Vagina (tissue), 2 donors: ENCODE measurements around the gene KCNK5. TPM values are rescaled to one million over a fixed set of nuclear protein-coding genes. Genes with fewer than 3 reads are reported as not detected.

Experiments used
- DNase-seq, 2 donors: peaks; one replicate each; pipeline ENCODE4 v3.0.0-alpha.2; 2017; ENCODE audit errors: extremely low spot score in 2 of 2
- H3K27ac ChIP-seq: fragments of 200-600 bp; sonication (generic); one replicate; pipeline ENCODE4 v1.5.1; 2019
- H3K27me3 ChIP-seq: fragments of 200-600 bp; sonication (generic); one replicate; pipeline ENCODE4 v1.5.1; 2019
- H3K36me3 ChIP-seq, 2 donors: fragments of 200-600 bp; sonication (generic); one replicate each; pipeline ENCODE4 v1.5.1; 2017 to 2019
- H3K4me1 ChIP-seq: fragments of 200-600 bp; sonication (generic); one replicate; pipeline ENCODE4 v1.5.1; 2019
- H3K4me3 ChIP-seq, 2 donors: fragments of 200-600 bp; sonication (generic); 1 replicate in 1 of 2; 2 replicates in 1 of 2; pipeline ENCODE4 v1.5.1; 2016 to 2019
- H3K9me3 ChIP-seq: fragments of 200-600 bp; sonication (generic); one replicate; pipeline ENCODE4 v1.5.1; 2019
- POLR2A ChIP-seq, 2 donors: fragments of 450-650 bp; IDR thresholded peaks; one replicate each; pipeline ENCODE4 v1.6.1; 2017; ENCODE audit warnings: antibody characterized with exemption in 2 of 2, mild to moderate bottlenecking in 2 of 2, moderate library complexity in 2 of 2
- POLR2AphosphoS5 ChIP-seq, 2 donors: sonication (generic); formaldehyde crosslinking; IDR thresholded peaks; one replicate each; pipeline ENCODE4 v1.9.0; 2017; ENCODE audit warnings: antibody characterized with exemption in 2 of 2, mild to moderate bottlenecking in 2 of 2, low read depth in 1 of 2; ENCODE audit not compliant: insufficient read depth in 1 of 2
- intact Hi-C: fragments of 100-400 bp; cut with DNase I; formaldehyde crosslinking; loops from one replicate; pipeline ENCODE4 v1.15.1; 2023
- total RNA-seq: library from RNA; depleted of rRNA; stranded (reverse); fragments of >200 nt; gene quantifications from one replicate; pipeline ENCODE4 v1.2.3, GENCODE V29; 2016
- TF ChIP-seq, protein P1 (sequence below), 3 experiments: fragments of 450-650 bp in 2 of 3; fragments of 200-600 bp in 1 of 3; sonication (generic) in 1 of 3; IDR thresholded peaks; one replicate each; pipeline ENCODE4 v1.5.1; 2017 to 2019; ENCODE audit warnings: antibody characterized with exemption in 3 of 3, mild to moderate bottlenecking in 2 of 3, moderate library complexity in 2 of 3

KCNK5 gene
- total RNA-seq, 1 donor from 2014 or later, result 16.7 TPM

DNA sequence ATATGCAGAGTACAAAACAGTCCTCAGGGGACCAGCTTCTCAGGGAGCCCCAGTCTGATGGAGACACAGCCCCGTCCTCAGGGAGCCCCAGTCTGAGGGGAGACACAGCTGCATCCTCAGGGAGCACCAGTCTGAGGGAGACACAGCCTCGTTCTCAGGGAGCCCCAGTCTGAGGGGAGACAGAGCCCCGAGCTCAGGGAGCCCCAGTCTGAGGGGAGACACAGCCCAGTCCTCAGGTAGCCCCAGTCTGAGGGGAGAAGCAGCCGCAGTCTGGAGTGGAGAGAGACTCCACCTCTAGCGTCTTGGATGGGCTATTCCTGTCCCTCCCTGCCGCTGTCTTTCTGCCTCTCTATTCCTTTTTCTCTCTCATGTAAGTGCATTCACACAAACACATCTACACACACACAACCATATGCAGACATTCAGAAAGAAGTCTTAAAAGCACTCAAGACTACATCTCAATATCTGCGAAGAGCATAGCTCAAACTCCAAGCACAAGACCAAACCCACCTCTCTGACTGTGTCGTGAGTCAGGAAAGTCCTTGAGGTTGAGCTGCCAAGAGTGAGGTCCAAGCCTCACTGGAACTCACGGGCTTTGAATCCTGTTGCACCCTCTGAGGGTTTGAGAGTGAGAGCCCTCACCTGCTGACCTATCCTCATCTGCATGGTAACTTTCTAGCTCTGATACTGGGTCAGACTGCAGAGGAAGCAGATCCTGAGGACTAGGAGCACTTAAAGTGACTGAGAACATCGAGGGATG is 61.2 kb downstream of the KCNK5 start:
- Histone ChIP-seq H3K36me3 (no peaks in the 10 kb centered on the region), H3K27ac (no peak overlapping the region), H3K9me3 (no peaks in the 10 kb centered on the region), H3K4me1 (no peaks in the 10 kb centered on the region), H3K4me3 (no peak overlapping the region), H3K27me3 (no peaks in the 10 kb centered on the region)
- DNase-seq, result no peak
- TF ChIP-seq POLR2A (IDR thresholded peaks at IDR 0.05) (no peak), POLR2AphosphoS5 (IDR thresholded peaks at IDR 0.05; ENCODE audit: insufficient read depth in 1 of 2, low read depth in 1 of 2) (no peak)
- TF ChIP-seq, protein P1, sequence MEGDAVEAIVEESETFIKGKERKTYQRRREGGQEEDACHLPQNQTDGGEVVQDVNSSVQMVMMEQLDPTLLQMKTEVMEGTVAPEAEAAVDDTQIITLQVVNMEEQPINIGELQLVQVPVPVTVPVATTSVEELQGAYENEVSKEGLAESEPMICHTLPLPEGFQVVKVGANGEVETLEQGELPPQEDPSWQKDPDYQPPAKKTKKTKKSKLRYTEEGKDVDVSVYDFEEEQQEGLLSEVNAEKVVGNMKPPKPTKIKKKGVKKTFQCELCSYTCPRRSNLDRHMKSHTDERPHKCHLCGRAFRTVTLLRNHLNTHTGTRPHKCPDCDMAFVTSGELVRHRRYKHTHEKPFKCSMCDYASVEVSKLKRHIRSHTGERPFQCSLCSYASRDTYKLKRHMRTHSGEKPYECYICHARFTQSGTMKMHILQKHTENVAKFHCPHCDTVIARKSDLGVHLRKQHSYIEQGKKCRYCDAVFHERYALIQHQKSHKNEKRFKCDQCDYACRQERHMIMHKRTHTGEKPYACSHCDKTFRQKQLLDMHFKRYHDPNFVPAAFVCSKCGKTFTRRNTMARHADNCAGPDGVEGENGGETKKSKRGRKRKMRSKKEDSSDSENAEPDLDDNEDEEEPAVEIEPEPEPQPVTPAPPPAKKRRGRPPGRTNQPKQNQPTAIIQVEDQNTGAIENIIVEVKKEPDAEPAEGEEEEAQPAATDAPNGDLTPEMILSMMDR (IDR thresholded peaks at IDR 0.05), result no peak
- intact Hi-C loops, result loop anchor here (5.0 kb wide), 1 partner anchor 134 kb away; no protein-coding TSS in a partner anchor

DNA sequence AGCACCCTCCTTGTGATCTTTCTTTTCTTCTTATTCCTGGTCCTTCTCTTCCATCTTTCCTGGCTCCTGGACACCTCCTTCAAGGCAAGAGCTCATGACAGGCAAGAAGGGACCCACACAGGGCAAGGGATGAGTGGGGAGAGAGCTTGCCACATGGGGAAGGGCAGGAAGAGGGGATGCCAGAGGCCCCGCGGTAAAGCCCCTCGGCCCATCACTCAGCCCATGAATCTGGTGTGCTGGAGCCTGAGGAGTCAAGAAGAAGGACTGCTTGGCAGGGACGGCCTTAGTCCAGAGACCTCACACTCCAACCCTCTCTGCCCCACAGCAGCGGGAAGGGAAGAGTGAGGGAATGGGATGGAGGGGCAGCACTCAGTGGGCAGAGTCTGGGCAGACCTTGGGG is 62.0 kb downstream of the KCNK5 start:
- DNase-seq, result no peak
- no peak overlapping the region for H3K4me3 ChIP-seq
- intact Hi-C loops, result loop anchor here (5.0 kb wide), 1 partner anchor 135 kb away; no protein-coding TSS in a partner anchor
- H3K36me3 ChIP-seq, result no peaks in the 10 kb centered on the region
- no peaks in the 10 kb centered on the region for H3K9me3 ChIP-seq
- H3K27me3 ChIP-seq, result no peaks in the 10 kb centered on the region
- H3K27ac ChIP-seq, result no peak overlapping the region
- H3K4me1 ChIP-seq, result no peaks in the 10 kb centered on the region
- TF ChIP-seq POLR2AphosphoS5 (IDR thresholded peaks at IDR 0.05; ENCODE audit: insufficient read depth in 1 of 2, low read depth in 1 of 2) (no peak), POLR2A (IDR thresholded peaks at IDR 0.05) (no peak)
- TF ChIP-seq, protein P1 (IDR thresholded peaks at IDR 0.05), result no peak

DNA sequence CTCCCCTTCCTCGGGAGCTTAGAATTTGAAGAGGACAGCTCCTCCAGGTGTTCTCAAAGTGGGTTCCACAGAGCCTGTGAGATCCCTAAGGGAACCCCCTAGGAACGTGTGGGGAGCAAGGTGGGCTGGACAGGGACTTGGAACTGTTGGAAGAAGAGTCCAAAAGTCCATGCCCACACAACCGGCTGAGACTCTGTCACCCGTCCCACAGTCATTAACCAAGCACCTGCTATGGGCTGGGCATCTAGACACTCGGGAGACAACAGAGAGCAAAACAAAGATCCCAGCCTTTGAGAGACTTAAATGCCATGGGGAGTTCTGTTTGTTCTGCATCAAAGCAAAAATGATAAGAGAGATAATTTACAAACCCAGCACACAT is 62.4 kb downstream of the KCNK5 start:
- TF ChIP-seq POLR2A (IDR thresholded peaks at IDR 0.05) (no peak), POLR2AphosphoS5 (IDR thresholded peaks at IDR 0.05; ENCODE audit: insufficient read depth in 1 of 2, low read depth in 1 of 2) (no peak)
- TF ChIP-seq, protein P1 (IDR thresholded peaks at IDR 0.05), result no peak
- Histone ChIP-seq H3K36me3 (no peaks in the 10 kb centered on the region), H3K27me3 (no peaks in the 10 kb centered on the region), H3K4me3 (no peak overlapping the region), H3K27ac (no peak overlapping the region), H3K4me1 (no peaks in the 10 kb centered on the region), H3K9me3 (no peaks in the 10 kb centered on the region)
- no peak for DNase-seq
- intact Hi-C loops, result loop anchor here (5.0 kb wide), 1 partner anchor 135 kb away; no protein-coding TSS in a partner anchor

DNA sequence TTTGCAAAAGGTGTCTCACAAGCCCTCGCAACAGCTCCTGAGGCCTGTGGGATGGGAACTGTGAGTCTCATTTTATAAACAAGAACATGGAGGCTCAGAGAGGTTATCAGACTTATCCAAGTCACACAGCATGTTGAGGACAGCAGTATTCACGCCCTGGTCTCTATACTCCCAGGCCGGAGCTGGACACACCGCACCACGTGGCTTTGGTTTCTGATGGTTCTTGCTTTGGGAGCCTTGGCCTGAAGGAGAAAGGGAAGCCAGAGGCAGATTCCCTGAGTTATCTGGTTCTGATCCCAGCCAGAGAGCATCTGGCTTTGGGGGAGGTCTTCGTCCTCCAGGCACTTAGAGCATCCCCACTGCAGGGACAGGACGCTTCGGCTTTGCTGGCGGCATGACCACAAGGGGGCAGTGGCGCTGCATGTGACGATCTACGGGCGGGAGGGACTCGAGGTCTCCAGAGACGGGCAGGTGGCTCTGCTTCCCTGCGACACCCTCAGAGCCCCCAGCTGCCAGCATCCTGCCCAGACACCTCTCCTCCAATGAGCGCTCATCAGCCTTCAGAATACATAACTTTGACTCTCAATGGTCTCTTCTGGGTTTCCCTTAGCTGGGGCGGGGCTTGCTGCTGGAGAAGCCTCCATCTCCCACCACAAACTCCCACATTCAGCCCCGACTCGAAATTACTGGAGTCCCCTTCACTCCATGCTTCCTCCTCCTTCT is 62.9 kb downstream of the KCNK5 start:
- intact Hi-C loops, result loop anchor here (5.0 kb wide), 1 partner anchor 136 kb away; no protein-coding TSS in a partner anchor
- Histone ChIP-seq H3K36me3 (no peaks in the 10 kb centered on the region), H3K27me3 (no peaks in the 10 kb centered on the region), H3K4me1 (no peaks in the 10 kb centered on the region), H3K9me3 (no peaks in the 10 kb centered on the region), H3K4me3 (no peak overlapping the region), H3K27ac (no peak overlapping the region)
- TF ChIP-seq POLR2A (IDR thresholded peaks at IDR 0.05), result no peak
- TF ChIP-seq, protein P1 (IDR thresholded peaks at IDR 0.05), result peak; percentile 65 to 71 (median 69)
- no peak for DNase-seq

DNA sequence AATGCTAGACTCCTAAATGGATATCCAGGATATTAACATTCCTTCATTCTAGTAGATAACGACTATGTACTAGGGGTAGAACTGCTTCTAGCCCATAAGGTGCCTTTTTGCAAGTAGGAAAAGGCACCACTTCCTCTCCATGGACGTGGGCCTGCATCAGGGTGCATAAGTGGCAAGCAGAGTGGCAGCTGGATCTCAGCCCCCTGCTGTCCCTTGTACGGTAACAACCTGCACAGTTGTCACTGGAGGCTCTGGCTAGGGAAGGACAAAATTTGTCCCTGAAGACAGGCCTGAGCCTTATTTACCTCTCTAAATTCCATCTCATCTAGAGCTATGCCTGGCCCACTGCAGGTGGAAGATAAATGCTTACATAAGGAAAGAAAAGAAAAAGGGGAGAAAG is 71.8 kb downstream of the KCNK5 start:
- no peaks in the 10 kb centered on the region for H3K27me3 ChIP-seq
- no peaks in the 10 kb centered on the region for H3K36me3 ChIP-seq
- intact Hi-C loops, result no loop called here
- no peaks in the 10 kb centered on the region for H3K4me1 ChIP-seq
- DNase-seq, result no peak
- TF ChIP-seq POLR2A (IDR thresholded peaks at IDR 0.05) (no peak), POLR2AphosphoS5 (IDR thresholded peaks at IDR 0.05; ENCODE audit: insufficient read depth in 1 of 2, low read depth in 1 of 2) (no peak)
- TF ChIP-seq, protein P1 (IDR thresholded peaks at IDR 0.05), result no peak
- no peak overlapping the region for H3K4me3 ChIP-seq
- no peaks in the 10 kb centered on the region for H3K9me3 ChIP-seq
- no peak overlapping the region for H3K27ac ChIP-seq
